Measurements from ENCODE around the gene ZNF804B. TPM values are rescaled to one million over a fixed set of nuclear protein-coding genes. Genes with fewer than 3 reads are reported as not detected.

Gene ZNF804B
- total RNA-seq, 1 experiment from 2014 or later: not detected

DNA sequence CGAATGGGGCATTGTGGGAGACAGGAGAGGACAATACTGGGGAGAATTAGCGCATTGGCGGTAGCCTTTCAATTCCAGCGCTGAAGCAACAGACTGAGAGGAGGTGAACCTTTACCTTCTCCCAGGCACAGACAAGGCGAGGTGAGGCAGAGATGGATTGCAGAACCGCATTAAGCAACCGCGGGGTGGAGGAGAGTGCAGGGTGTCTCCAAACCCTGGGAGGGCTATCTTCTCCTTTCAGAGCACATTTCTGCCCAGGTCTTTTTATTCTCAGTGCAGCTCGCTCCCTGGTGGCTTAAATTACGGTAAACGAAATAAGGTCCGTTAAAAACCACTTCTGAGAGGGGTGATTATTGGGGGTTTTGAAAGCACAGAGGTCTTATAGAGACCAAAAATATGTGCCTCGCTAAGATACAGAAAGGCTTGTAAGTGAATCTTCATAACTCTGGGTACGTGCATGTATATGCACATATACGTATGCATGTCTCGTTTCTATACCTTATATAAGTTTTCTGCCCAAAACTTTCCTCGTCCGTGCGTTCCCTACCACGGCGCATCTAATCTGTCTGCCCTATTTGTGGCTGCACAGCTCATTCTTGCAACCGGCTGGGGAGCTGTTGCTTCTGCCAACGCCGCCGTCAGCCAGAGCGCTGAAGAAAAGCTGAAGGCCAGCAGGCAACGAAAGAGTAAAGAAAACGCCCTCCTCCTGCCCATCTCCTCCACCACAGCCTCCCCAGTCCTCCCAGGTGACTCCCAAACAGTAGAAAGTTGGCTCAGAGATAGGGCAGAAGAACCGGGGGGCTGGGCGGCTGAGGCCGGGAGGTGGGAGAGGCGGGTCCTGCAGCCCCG is 895 bp upstream of the ZNF804B start:
- no peaks in the 10 kb centered on the region for H3K36me3 ChIP-seq (ENCODE audit: insufficient read depth, low read length, poor library complexity, severe bottlenecking)
- TF ChIP-seq, protein P1, sequence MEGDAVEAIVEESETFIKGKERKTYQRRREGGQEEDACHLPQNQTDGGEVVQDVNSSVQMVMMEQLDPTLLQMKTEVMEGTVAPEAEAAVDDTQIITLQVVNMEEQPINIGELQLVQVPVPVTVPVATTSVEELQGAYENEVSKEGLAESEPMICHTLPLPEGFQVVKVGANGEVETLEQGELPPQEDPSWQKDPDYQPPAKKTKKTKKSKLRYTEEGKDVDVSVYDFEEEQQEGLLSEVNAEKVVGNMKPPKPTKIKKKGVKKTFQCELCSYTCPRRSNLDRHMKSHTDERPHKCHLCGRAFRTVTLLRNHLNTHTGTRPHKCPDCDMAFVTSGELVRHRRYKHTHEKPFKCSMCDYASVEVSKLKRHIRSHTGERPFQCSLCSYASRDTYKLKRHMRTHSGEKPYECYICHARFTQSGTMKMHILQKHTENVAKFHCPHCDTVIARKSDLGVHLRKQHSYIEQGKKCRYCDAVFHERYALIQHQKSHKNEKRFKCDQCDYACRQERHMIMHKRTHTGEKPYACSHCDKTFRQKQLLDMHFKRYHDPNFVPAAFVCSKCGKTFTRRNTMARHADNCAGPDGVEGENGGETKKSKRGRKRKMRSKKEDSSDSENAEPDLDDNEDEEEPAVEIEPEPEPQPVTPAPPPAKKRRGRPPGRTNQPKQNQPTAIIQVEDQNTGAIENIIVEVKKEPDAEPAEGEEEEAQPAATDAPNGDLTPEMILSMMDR (conservative IDR thresholded peaks at IDR 0.05; ENCODE audit: low read depth, low read length): no peak
- peak; percentile 59 for TF ChIP-seq EZH2 (IDR thresholded peaks at IDR 0.05; ENCODE audit: borderline replicate concordance, low read depth, low read length, poor library complexity, severe bottlenecking)
- intact Hi-C loops (cut with micrococcal nuclease; ENCODE audit: unreplicated experiment): no loop called here
- H3K9me3 ChIP-seq (ENCODE audit: low read depth, low read length, poor library complexity, severe bottlenecking): no peaks in the 10 kb centered on the region
- H3K4me3 ChIP-seq (ENCODE audit: low read depth, low read length, poor library complexity, severe bottlenecking): no peak overlapping the region
- ChIA-PET CTCF (no interaction called here), POLR2A (ENCODE audit: low non-redundant PET) (no interaction called here)
- BruUV-seq (replicated peaks): no TSS peak
- no peaks in the 10 kb centered on the region for H3K4me1 ChIP-seq (ENCODE audit: insufficient read depth, low read length, poor library complexity, severe bottlenecking)
- no peak overlapping the region for H3K27ac ChIP-seq (ENCODE audit: low read depth, low read length, poor library complexity, severe bottlenecking)
- H3K27me3 ChIP-seq (replicated peaks; ENCODE audit: insufficient read depth, low read depth, low read length, poor library complexity): peaks cover 82% of the 10 kb centered on the region
- DNase-seq (ENCODE audit: low spot score): peak; percentile 14

DNA sequence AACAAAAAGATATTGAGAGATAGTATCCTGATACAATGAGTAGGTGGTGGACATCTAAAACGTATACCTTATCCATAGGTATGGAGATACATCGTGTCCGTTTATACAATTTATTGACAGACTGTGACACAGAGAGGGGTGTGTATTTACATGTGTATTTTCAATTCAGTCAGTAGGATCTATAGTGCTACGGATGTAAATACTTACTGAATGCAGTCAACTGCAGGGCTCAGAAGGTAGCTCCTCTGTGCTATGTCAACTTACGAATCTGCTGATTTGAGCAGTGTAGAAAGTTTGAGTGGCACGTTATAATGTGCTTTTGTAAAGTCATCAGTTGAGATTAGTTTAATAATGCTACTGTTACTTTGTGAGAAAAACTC is 626 bp downstream of the ZNF804B start:
- no peaks in the 10 kb centered on the region for H3K9me3 ChIP-seq (ENCODE audit: low read depth, low read length, poor library complexity, severe bottlenecking)
- no TSS peak for BruUV-seq (replicated peaks)
- H3K4me3 ChIP-seq (ENCODE audit: low read depth, low read length, poor library complexity, severe bottlenecking): no peak overlapping the region
- CTCF ChIA-PET: no interaction called here
- H3K36me3 ChIP-seq (ENCODE audit: insufficient read depth, low read length, poor library complexity, severe bottlenecking): no peaks in the 10 kb centered on the region
- no peak for DNase-seq (ENCODE audit: low spot score)
- intact Hi-C loops (cut with micrococcal nuclease; ENCODE audit: unreplicated experiment): no loop called here
- no peak overlapping the region for H3K27ac ChIP-seq (ENCODE audit: low read depth, low read length, poor library complexity, severe bottlenecking)
- H3K27me3 ChIP-seq (replicated peaks; ENCODE audit: insufficient read depth, low read depth, low read length, poor library complexity): peaks cover 91% of the 10 kb centered on the region
- H3K4me1 ChIP-seq (ENCODE audit: insufficient read depth, low read length, poor library complexity, severe bottlenecking): no peaks in the 10 kb centered on the region
- POLR2A ChIA-PET (ENCODE audit: low non-redundant PET): no interaction called here
- TF ChIP-seq, protein P1 (conservative IDR thresholded peaks at IDR 0.05; ENCODE audit: low read depth, low read length): no peak
- TF ChIP-seq EZH2 (IDR thresholded peaks at IDR 0.05; ENCODE audit: borderline replicate concordance, low read depth, low read length, poor library complexity, severe bottlenecking): no peak

- ChIA-PET CTCF (no interaction called here), POLR2A (ENCODE audit: low non-redundant PET) (no interaction called here)
- no peaks in the 10 kb centered on the region for H3K9me3 ChIP-seq (ENCODE audit: low read depth, low read length, poor library complexity, severe bottlenecking)
- H3K36me3 ChIP-seq (ENCODE audit: insufficient read depth, low read length, poor library complexity, severe bottlenecking): no peaks in the 10 kb centered on the region
- H3K4me1 ChIP-seq (ENCODE audit: insufficient read depth, low read length, poor library complexity, severe bottlenecking): no peaks in the 10 kb centered on the region
- TF ChIP-seq, protein P1 (conservative IDR thresholded peaks at IDR 0.05; ENCODE audit: low read depth, low read length): no peak
- TF ChIP-seq EZH2 (IDR thresholded peaks at IDR 0.05; ENCODE audit: borderline replicate concordance, low read depth, low read length, poor library complexity, severe bottlenecking): no peak
- no peak overlapping the region for H3K27ac ChIP-seq (ENCODE audit: low read depth, low read length, poor library complexity, severe bottlenecking)
- H3K4me3 ChIP-seq (ENCODE audit: low read depth, low read length, poor library complexity, severe bottlenecking): no peak overlapping the region
- intact Hi-C loops (cut with micrococcal nuclease; ENCODE audit: unreplicated experiment): no loop called here
- no TSS peak for BruUV-seq (replicated peaks)
- DNase-seq (ENCODE audit: low spot score): no peak
- H3K27me3 ChIP-seq (replicated peaks; ENCODE audit: insufficient read depth, low read depth, low read length, poor library complexity): peaks cover 93% of the 10 kb centered on the region
Measured at GRCh38 chr7:88761779-88762178, 2.3 kb downstream of the ZNF804B start.
